ENCODE data around the gene CHMP3. TPM values are rescaled to one million over a fixed set of nuclear protein-coding genes. Genes with fewer than 3 reads are reported as not detected.
A peak's percentile ranks its signal among the peaks of the same experiment; 100 is the strongest.

The CHMP3 gene
- total RNA-seq, 1 experiment from 2014 or later: 52.5 TPM

- Histone ChIP-seq H3K27me3 (no peaks in the 10 kb centered on the region), H3K9me3 (no peaks in the 10 kb centered on the region), H3K36me3 (peaks cover 89% of the 10 kb centered on the region), H3K4me3 (no peak overlapping the region)
- DNase-seq: no peak
Observed at GRCh38 chr2:86466306-86466705, 96.9 kb downstream of the CHMP3 start.

GRCh38 chr2:86464652-86465051, 98.6 kb downstream of the CHMP3 start:
- no peaks in the 10 kb centered on the region for H3K9me3 ChIP-seq
- no peak overlapping the region for H3K4me3 ChIP-seq
- DNase-seq: no peak
- no peaks in the 10 kb centered on the region for H3K27me3 ChIP-seq
- peaks cover 89% of the 10 kb centered on the region for H3K36me3 ChIP-seq

GRCh38 chr2:86461042-86461743, 102.0 kb downstream of the CHMP3 start:
- no peak overlapping the region for H3K4me3 ChIP-seq
- no peaks in the 10 kb centered on the region for H3K9me3 ChIP-seq
- DNase-seq: no peak
- no peaks in the 10 kb centered on the region for H3K27me3 ChIP-seq
- H3K36me3 ChIP-seq: peaks cover 79% of the 10 kb centered on the region

GRCh38 chr2:86455181-86455580, 108.1 kb downstream of the CHMP3 start:
- H3K9me3 ChIP-seq: no peaks in the 10 kb centered on the region
- peaks cover 60% of the 10 kb centered on the region for H3K36me3 ChIP-seq
- H3K4me3 ChIP-seq: no peak overlapping the region
- H3K27me3 ChIP-seq: no peaks in the 10 kb centered on the region
- no peak for DNase-seq

GRCh38 chr2:86454238-86454637, 109.0 kb downstream of the CHMP3 start:
- DNase-seq: no peak
- no peaks in the 10 kb centered on the region for H3K9me3 ChIP-seq
- no peaks in the 10 kb centered on the region for H3K27me3 ChIP-seq
- peaks cover 62% of the 10 kb centered on the region for H3K36me3 ChIP-seq
- H3K4me3 ChIP-seq: no peak overlapping the region

GRCh38 chr2:86453836-86454235, 109.4 kb downstream of the CHMP3 start:
- peak; percentile 76 for DNase-seq
- no peaks in the 10 kb centered on the region for H3K9me3 ChIP-seq
- H3K27me3 ChIP-seq: no peaks in the 10 kb centered on the region
- no peak overlapping the region for H3K4me3 ChIP-seq
- H3K36me3 ChIP-seq: peaks cover 64% of the 10 kb centered on the region

Other genes with a start within 250 kb of the CHMP3 start
- 0.95 and 2.7 TPM in 2 replicates for gene REEP1, start 225.8 kb downstream of the CHMP3 start, total RNA-seq (2014; rRNA removed; shearing (Covaris generic); ENCODE audit: low replicate concordance)
- gene KDM3A, start 122.1 kb downstream of the CHMP3 start, total RNA-seq (2014; rRNA removed; shearing (Covaris generic); ENCODE audit: low replicate concordance): 12.5 and 27.9 TPM in 2 replicates
- 8.8 and 10.0 TPM in 2 replicates for gene RNF103, start 60.4 kb upstream of the CHMP3 start, total RNA-seq (2014; rRNA removed; shearing (Covaris generic); ENCODE audit: low replicate concordance)
- 27.3 and 46.6 TPM in 2 replicates for gene RMND5A, start 156.8 kb upstream of the CHMP3 start, total RNA-seq (2014; rRNA removed; shearing (Covaris generic); ENCODE audit: low replicate concordance)
- gene CD8A, start 227.5 kb upstream of the CHMP3 start, total RNA-seq (2014; rRNA removed; shearing (Covaris generic); ENCODE audit: low replicate concordance): not detected in 2 replicates